Colonic mucosa (tissue), 4 donors: ENCODE measurements around the gene CNTRL. TPM values are rescaled to one million over a fixed set of nuclear protein-coding genes. Genes with fewer than 3 reads are reported as not detected.

ENCODE experiments used
- DNase-seq: peaks from one replicate; pipeline ENCODE4 v3.0.0-alpha.2; 2020
- H3K27ac ChIP-seq: fragments of 200-600 bp; one replicate; pipeline ENCODE4 v1.8.0; 2021
- H3K27me3 ChIP-seq: fragments of 200-600 bp; one replicate; pipeline ENCODE4 v1.8.0; 2021
- H3K36me3 ChIP-seq: fragments of 200-600 bp; one replicate; pipeline ENCODE4 v1.8.0; 2021
- H3K4me1 ChIP-seq: fragments of 200-600 bp; one replicate; pipeline ENCODE4 v1.8.0; 2021; ENCODE audit warnings: mild to moderate bottlenecking
- H3K4me3 ChIP-seq: fragments of 200-600 bp; one replicate; pipeline ENCODE4 v1.8.0; 2021
- H3K9ac ChIP-seq, 2 donors: one replicate each; pipeline ENCODE4 v1.7.0; 2013; ENCODE audit warnings: control low read depth in 2 of 2, low read depth in 2 of 2, low read length in 2 of 2
- H3K9me3 ChIP-seq: fragments of 200-600 bp; one replicate; pipeline ENCODE4 v1.8.0; 2021
- intact Hi-C: fragments of 100-400 bp; cut with DNase I; formaldehyde crosslinking; loops from one replicate; pipeline ENCODE4 v1.14.1; 2022
- total RNA-seq, 2 donors: library from RNA; stranded (reverse); fragmentation: NEBNext Ultra II Directional in 1 of 2; extraction: Animal tissue kit (Norgen Biotek cat#: 25700) in 1 of 2; gene quantifications; one replicate each; pipeline ENCODE4 v1.2.1, GENCODE V29; 2021
- TF ChIP-seq, protein P1 (sequence below): fragments of 200-600 bp; IDR thresholded peaks from one replicate; pipeline ENCODE4 v1.8.0; 2022; ENCODE audit warnings: antibody characterized with exemption, mild to moderate bottlenecking
- donor health status: healthy.
- donor health status: DM: no; HTN: no; CAD: no.
- donor health status: DM: no; HTN: no; CAD: no.

CNTRL gene
- total RNA-seq, 2 donors from 2014 or later = 6.1 to 11.3 TPM

DNA sequence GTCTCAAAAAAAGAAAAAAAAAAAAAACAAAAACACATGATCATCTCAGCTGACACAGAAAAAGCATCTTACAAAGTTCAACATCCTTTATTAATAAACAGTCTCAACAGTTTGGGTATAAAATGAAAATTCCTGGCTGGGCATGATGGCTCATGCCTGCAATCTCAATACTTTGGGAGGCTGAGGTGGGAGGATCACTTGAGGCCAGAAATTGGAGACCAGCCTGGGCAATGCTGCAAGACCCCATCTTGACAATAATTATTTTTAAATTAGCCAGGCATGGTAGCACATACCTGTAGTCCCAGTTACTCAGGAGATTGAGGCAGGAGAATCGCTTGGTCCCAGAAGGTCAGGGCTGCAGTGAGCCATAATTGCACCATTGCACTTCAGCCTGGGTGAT, 7.9 kb upstream of the CNTRL start:
- no peak overlapping the region for H3K4me3 ChIP-seq
- no peaks in the 10 kb centered on the region for H3K4me1 ChIP-seq
- H3K9ac ChIP-seq = no peak overlapping the region
- H3K27me3 ChIP-seq = no peaks in the 10 kb centered on the region
- no peak for DNase-seq
- H3K36me3 ChIP-seq = no peaks in the 10 kb centered on the region
- H3K9me3 ChIP-seq = no peaks in the 10 kb centered on the region
- no peak overlapping the region for H3K27ac ChIP-seq
- TF ChIP-seq, protein P1, sequence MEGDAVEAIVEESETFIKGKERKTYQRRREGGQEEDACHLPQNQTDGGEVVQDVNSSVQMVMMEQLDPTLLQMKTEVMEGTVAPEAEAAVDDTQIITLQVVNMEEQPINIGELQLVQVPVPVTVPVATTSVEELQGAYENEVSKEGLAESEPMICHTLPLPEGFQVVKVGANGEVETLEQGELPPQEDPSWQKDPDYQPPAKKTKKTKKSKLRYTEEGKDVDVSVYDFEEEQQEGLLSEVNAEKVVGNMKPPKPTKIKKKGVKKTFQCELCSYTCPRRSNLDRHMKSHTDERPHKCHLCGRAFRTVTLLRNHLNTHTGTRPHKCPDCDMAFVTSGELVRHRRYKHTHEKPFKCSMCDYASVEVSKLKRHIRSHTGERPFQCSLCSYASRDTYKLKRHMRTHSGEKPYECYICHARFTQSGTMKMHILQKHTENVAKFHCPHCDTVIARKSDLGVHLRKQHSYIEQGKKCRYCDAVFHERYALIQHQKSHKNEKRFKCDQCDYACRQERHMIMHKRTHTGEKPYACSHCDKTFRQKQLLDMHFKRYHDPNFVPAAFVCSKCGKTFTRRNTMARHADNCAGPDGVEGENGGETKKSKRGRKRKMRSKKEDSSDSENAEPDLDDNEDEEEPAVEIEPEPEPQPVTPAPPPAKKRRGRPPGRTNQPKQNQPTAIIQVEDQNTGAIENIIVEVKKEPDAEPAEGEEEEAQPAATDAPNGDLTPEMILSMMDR = no peak
- intact Hi-C loops = no loop called here

GRCh38 chr9:121067640-121068039, 7.1 kb upstream of the CNTRL start:
- TF ChIP-seq, protein P1 = no peak
- Histone ChIP-seq H3K9me3 (no peaks in the 10 kb centered on the region), H3K4me1 (no peaks in the 10 kb centered on the region), H3K4me3 (no peak overlapping the region), H3K9ac (no peak overlapping the region), H3K27ac (no peak overlapping the region), H3K27me3 (no peaks in the 10 kb centered on the region), H3K36me3 (no peaks in the 10 kb centered on the region)
- DNase-seq = no peak
- intact Hi-C loops = no loop called here

DNA sequence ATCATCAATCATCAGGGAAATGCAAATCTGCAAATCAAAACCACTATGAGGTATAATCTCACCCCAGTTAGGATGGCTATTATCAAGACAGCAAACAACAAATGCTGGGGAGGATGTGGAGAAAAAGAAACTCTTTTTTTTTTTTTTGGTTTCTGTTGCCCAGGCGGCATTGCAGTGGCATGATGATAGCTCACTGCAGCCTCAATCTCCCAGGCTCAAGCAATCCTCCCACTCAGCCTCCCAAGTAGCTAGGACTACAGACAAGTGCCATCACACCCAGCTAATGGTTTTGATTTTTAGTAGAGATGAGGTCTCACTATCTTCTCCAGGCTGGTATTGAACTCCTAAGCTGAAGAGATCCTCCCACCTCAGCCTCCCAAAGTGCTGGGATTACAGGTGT, 5.4 kb upstream of the CNTRL start:
- Histone ChIP-seq H3K9me3 (no peaks in the 10 kb centered on the region), H3K27ac (no peak overlapping the region), H3K9ac (no peak overlapping the region), H3K4me3 (no peak overlapping the region), H3K4me1 (no peaks in the 10 kb centered on the region), H3K27me3 (no peaks in the 10 kb centered on the region), H3K36me3 (no peaks in the 10 kb centered on the region)
- TF ChIP-seq, protein P1 = no peak
- DNase-seq = no peak
- intact Hi-C loops = no loop called here

DNA sequence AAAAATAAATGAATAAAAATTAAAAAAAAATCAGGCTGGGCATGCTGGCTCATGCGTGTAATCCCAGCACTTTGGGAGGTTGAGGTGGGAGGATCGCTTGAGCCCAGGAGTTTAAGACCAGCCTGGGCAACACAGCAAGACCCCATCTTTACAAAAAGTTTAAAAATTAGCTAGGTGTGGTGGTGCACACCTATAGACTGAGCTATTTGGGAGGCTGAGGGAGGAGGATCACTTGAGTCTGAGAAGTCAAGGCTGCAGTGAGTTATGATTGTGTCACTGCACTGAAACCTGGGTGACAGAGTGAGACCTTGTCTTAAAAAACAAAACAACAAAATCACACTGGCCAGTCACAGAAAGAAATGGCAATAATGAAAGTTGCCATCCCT, 3.4 kb upstream of the CNTRL start:
- Histone ChIP-seq H3K9ac (no peak overlapping the region), H3K27ac (peak overlapping the region; percentile 7), H3K4me3 (peak overlapping the region; percentile 8), H3K27me3 (no peaks in the 10 kb centered on the region), H3K4me1 (no peaks in the 10 kb centered on the region), H3K36me3 (no peaks in the 10 kb centered on the region), H3K9me3 (no peaks in the 10 kb centered on the region)
- TF ChIP-seq, protein P1 = no peak
- no peak for DNase-seq
- intact Hi-C loops = no loop called here

DNA sequence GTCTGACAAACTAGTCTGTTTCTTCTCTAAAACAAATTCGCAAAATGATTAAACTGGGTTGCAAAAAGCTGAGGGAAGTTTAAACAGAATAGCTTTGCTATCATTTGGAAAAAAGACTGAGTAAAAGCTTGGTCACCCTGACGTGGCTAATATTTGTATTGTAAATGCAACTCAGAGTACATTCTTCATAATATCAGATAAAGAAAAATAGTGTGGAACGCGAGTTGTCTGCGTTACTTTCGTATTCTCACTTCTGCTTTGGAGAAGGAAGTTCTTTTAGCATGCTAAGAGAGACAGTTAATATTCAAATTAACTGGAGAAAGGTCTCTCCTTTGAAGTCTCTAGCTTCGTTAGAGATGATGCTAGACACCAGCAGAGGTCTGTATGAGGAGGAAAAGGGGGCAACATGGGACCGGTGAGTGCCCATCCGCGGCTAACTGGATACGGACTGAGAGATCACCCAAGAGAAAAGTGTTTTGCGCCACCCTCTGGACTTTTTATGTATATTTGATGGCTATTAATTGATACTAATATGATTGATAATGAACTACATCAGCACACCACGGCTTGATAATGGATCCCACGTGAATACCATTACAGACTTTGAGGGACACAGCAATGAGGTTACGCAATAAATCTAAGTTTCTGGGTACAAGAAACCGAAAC, 2.9 kb upstream of the CNTRL start:
- H3K4me3 ChIP-seq = peak overlapping the region; percentile 8
- no peaks in the 10 kb centered on the region for H3K9me3 ChIP-seq
- DNase-seq = peak; percentile 24
- intact Hi-C loops = no loop called here
- H3K36me3 ChIP-seq = no peaks in the 10 kb centered on the region
- H3K9ac ChIP-seq = no peak overlapping the region
- H3K27ac ChIP-seq = peak overlapping the region; percentile 56
- H3K27me3 ChIP-seq = no peaks in the 10 kb centered on the region
- TF ChIP-seq, protein P1 = no peak
- H3K4me1 ChIP-seq = no peaks in the 10 kb centered on the region
